ENCODE data around the gene GARIN5B. TPM values are rescaled to one million over a fixed set of nuclear protein-coding genes. Genes with fewer than 3 reads are reported as not detected.
"Not testable (repeated sequence)": the region's sequence is repeated elsewhere in the genome, so short reads cannot be mapped to it uniquely, and the experiment has no call there.

Gene GARIN5B
- not detected for total RNA-seq

GRCh38 chr19:55362990-55363716, at the start of gene GARIN5B:
Gene GARIN5B (minus strand): TSS chr19:55363260. CDS start chr19:55363066, 194 bp downstream.
- TF ChIP-seq POLR2AphosphoS5 (IDR thresholded peaks at IDR 0.05), result no peak
- TF ChIP-seq POLR2A (IDR thresholded peaks at IDR 0.05), result no peak
- no peak for TF ChIP-seq CTCF (IDR thresholded peaks at IDR 0.05)
- no peak within 1 kb of the TSS for H3K27ac ChIP-seq
- H3K4me1 ChIP-seq, result no peaks in the 10 kb centered on the region
- no peak for DNase-seq (ENCODE audit: low spot score in 2 of 2)
- intact Hi-C loops (cut with DNase I; ENCODE audit: low total_unique reads), result no loop called here
- no peak within 1 kb of the TSS for H3K4me3 ChIP-seq
- H3K27me3 ChIP-seq, result peaks cover 1 to 4% of the 10 kb centered on the region in 2 donors
- no peaks in the 10 kb centered on the region for H3K9me3 ChIP-seq
- H3K36me3 ChIP-seq, result no peaks in the 10 kb centered on the region

- intact Hi-C loops (cut with DNase I; ENCODE audit: low total_unique reads), result no loop called here
- TF ChIP-seq CTCF (IDR thresholded peaks at IDR 0.05), result no peak
- TF ChIP-seq POLR2A (IDR thresholded peaks at IDR 0.05), result no peak
- no peak for TF ChIP-seq POLR2AphosphoS5 (IDR thresholded peaks at IDR 0.05)
- no peaks in the 10 kb centered on the region for H3K36me3 ChIP-seq
- peaks cover 4 to 10% of the 10 kb centered on the region in 2 donors for H3K4me1 ChIP-seq
- DNase-seq (ENCODE audit: low spot score in 2 of 2), result no peak
- H3K27ac ChIP-seq, result no peak overlapping the region
- no peak overlapping the region for H3K4me3 ChIP-seq
- H3K9me3 ChIP-seq, result no peaks in the 10 kb centered on the region
- H3K27me3 ChIP-seq, result no peaks in the 10 kb centered on the region
Observed at GRCh38 chr19:55410168-55410567, 47.1 kb upstream of the GARIN5B start.

GRCh38 chr19:55409179-55409578, 46.1 kb upstream of the GARIN5B start:
- H3K27ac ChIP-seq; DNase-seq (ENCODE audit: low spot score in 2 of 2); H3K4me3 ChIP-seq; H3K4me1 ChIP-seq; H3K9me3 ChIP-seq; H3K27me3 ChIP-seq; intact Hi-C loops (cut with DNase I; ENCODE audit: low total_unique reads); H3K36me3 ChIP-seq: not testable (repeated sequence)

GRCh38 chr19:55408533-55408872, 45.4 kb upstream of the GARIN5B start:
- no peaks in the 10 kb centered on the region for H3K36me3 ChIP-seq
- no peaks in the 10 kb centered on the region for H3K9me3 ChIP-seq
- H3K4me3 ChIP-seq, result peak overlapping the region; percentile 94 to 95 (median 95)
- DNase-seq (ENCODE audit: low spot score in 2 of 2), result peak in 1 of 2 donors; percentile 25
- intact Hi-C loops (cut with DNase I; ENCODE audit: low total_unique reads), result no loop called here
- peaks cover 4 to 10% of the 10 kb centered on the region in 2 donors for H3K4me1 ChIP-seq
- peak overlapping the region; percentile 93 to 99 for H3K27ac ChIP-seq
- TF ChIP-seq POLR2AphosphoS5 (IDR thresholded peaks at IDR 0.05) (no peak), POLR2A (IDR thresholded peaks at IDR 0.05) (no peak), CTCF (IDR thresholded peaks at IDR 0.05) (peak in 1 of 3 donors; percentile 10)
- no peaks in the 10 kb centered on the region for H3K27me3 ChIP-seq

GRCh38 chr19:55407800-55408532, 44.9 kb upstream of the GARIN5B start:
- TF ChIP-seq POLR2AphosphoS5 (IDR thresholded peaks at IDR 0.05) (peak; percentile 59 to 93 (median 65)), POLR2A (IDR thresholded peaks at IDR 0.05) (peak; percentile 34), CTCF (IDR thresholded peaks at IDR 0.05) (no peak)
- H3K4me3 ChIP-seq, result peak overlapping the region; percentile 94 to 95 (median 95)
- intact Hi-C loops (cut with DNase I; ENCODE audit: low total_unique reads), result no loop called here

More at GRCh38 chr19:55407800-55408532, 44.9 kb upstream of the GARIN5B start:
- Histone ChIP-seq H3K27me3 (no peaks in the 10 kb centered on the region), H3K27ac (peak overlapping the region; percentile 93 to 99), H3K36me3 (no peaks in the 10 kb centered on the region), H3K4me1 (peaks cover 4 to 10% of the 10 kb centered on the region in 2 donors), H3K9me3 (no peaks in the 10 kb centered on the region)
- DNase-seq (ENCODE audit: low spot score in 2 of 2), result peak; percentile 98
